K562 (cell line): ENCODE measurements around the gene AGFG2. TPM values are rescaled to one million over a fixed set of nuclear protein-coding genes. Genes with fewer than 3 reads are reported as not detected.

Experiments
- CBFA2T2 ChIP-seq: fragments of 450-650 bp; conservative IDR thresholded peaks from 2 replicates; pipeline ENCODE4 v1.6.1; 2017; ENCODE audit warnings: mild to moderate bottlenecking
- EWSR1 ChIP-seq: fragments of 450-650 bp; IDR thresholded peaks from 2 replicates; pipeline ENCODE4 v1.6.1; 2018; ENCODE audit warnings: borderline replicate concordance, mild to moderate bottlenecking, low read depth, moderate library complexity; ENCODE audit not compliant: partially characterized antibody
- GTF2E2 ChIP-seq: fragments of 200-800 bp; sonication (Bioruptor generic); IDR thresholded peaks from 2 replicates; pipeline ENCODE4 v1.6.1; 2016; ENCODE audit warnings: missing genetic modification characterization, missing compliant biosample characterization
- PTBP1 ChIP-seq: fragments of 200-400 bp; formaldehyde crosslinking; IDR thresholded peaks from 2 replicates; pipeline ENCODE4 v1.6.1; 2017; ENCODE audit warnings: low read depth, low read length
- SLC30A9 ChIP-seq: fragments of 250-450 bp; sonication (Bioruptor Pico); IDR thresholded peaks from 2 replicates; pipeline ENCODE4 v1.8.0; 2022; ENCODE audit warnings: mild to moderate bottlenecking, moderate library complexity
- SRSF9 ChIP-seq: fragments of 200-400 bp; formaldehyde crosslinking; IDR thresholded peaks from 2 replicates; pipeline ENCODE4 v1.6.1; 2017; ENCODE audit warnings: low read depth, low read length, borderline replicate concordance
- polyA plus RNA-seq, 8 experiments: library from polyadenylated mRNA; depleted of rRNA in 4 of 8; stranded (reverse) in 5 of 8; unstranded in 3 of 8; fragments of >200 nt; fragmentation: Nextera tagmentation in 2 of 8; fragmentation: Illumina TruSeq in 1 of 8; extraction: Ambion mirVana in 2 of 8; extraction: Trizol in 1 of 8; gene quantifications; 2 replicates each; pipeline versions ENCODE4 v1.2.1 to v1.2.3, GENCODE V29; 2011 to 2014; ENCODE audit warnings: inconsistent platforms in 1 of 8, missing spikeins in 1 of 8
- total RNA-seq, 7 experiments: library from RNA; depleted of rRNA in 6 of 7; stranded (reverse); fragments of >200 nt in 6 of 7; fragmentation: Illumina TruSeq in 2 of 7; extraction: Trizol in 2 of 7; gene quantifications; 2 replicates each; pipeline versions ENCODE4 v1.2.1 to v1.2.3, GENCODE V29; 2011 to 2021; ENCODE audit warnings: low replicate concordance in 1 of 7
- TF ChIP-seq, protein P1 (sequence below), 2 experiments: fragments of 450-650 bp; formaldehyde crosslinking in 1 of 2; IDR thresholded peaks; 2 replicates each; pipeline versions ENCODE4 v1.4.0 to v1.6.1; 2014 to 2020; ENCODE audit warnings: mild to moderate bottlenecking in 2 of 2, borderline replicate concordance in 1 of 2, low read depth in 1 of 2
- TF ChIP-seq, protein P2 (sequence below): sonication (generic); formaldehyde crosslinking; IDR thresholded peaks from 2 replicates; pipeline ENCODE4 v1.8.0; 2022; ENCODE audit warnings: mild to moderate bottlenecking, missing genetic modification reagents
- TF ChIP-seq, protein P3 (sequence below), 2 experiments: fragments of 450-650 bp in 1 of 2; sonication (generic) in 1 of 2; formaldehyde crosslinking in 1 of 2; IDR thresholded peaks in 1 of 2; conservative IDR thresholded peaks in 1 of 2; 2 replicates each; pipeline versions ENCODE4 v1.6.1 to v1.8.1; 2016 to 2023; ENCODE audit warnings: mild to moderate bottlenecking in 2 of 2, moderate library complexity in 2 of 2, inconsistent platforms in 1 of 2, missing genetic modification reagents in 1 of 2

Gene AGFG2
- total and polyA plus RNA-seq, 9 of the 15 experiments (the other 6 are each of a cell fraction or from before 2014, with no cell fraction given), result 0.31 to 23.1 (median 6.5) TPM

DNA sequence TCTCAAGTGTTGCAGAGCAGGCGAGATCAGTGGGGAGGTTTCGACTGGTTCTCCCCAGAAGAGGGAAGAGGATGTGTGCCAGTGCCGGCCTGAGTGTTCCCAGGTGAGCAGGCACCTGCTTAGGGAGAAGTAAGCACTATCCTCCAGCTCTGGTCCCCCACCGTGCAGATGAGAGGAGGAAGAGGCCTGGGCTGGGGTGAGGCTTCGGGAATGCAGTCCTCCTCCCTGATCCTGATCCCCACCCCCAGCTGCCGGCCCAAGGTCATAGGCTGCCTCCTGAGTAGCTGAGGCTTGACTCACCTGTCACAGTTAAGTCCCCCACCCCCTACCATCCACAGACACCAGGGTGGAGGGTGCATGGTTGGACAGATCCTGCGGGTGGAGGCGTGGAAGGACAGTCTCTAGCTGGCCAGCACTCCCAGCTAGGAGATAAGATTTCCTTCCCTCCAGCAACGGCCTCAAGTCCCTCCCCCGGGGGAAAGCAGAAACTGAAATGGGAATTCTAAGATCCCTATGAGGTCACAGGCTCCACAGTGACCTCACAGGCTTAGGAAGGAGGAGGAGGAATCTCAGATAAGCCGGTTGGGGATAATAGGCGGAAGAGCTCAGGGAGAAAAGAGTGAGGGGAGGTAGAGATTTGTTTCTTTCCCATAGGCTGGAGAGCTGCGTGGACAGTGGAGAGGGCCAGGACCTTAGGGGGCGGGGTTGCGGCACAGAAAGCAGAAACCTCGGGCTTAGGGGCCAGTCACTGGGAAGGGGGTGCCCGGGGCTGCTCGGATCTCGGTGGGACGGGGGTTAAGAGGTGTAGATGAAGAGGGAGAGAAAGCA, 45.9 kb downstream of the AGFG2 start (continued):
- TF ChIP-seq, protein P1, sequence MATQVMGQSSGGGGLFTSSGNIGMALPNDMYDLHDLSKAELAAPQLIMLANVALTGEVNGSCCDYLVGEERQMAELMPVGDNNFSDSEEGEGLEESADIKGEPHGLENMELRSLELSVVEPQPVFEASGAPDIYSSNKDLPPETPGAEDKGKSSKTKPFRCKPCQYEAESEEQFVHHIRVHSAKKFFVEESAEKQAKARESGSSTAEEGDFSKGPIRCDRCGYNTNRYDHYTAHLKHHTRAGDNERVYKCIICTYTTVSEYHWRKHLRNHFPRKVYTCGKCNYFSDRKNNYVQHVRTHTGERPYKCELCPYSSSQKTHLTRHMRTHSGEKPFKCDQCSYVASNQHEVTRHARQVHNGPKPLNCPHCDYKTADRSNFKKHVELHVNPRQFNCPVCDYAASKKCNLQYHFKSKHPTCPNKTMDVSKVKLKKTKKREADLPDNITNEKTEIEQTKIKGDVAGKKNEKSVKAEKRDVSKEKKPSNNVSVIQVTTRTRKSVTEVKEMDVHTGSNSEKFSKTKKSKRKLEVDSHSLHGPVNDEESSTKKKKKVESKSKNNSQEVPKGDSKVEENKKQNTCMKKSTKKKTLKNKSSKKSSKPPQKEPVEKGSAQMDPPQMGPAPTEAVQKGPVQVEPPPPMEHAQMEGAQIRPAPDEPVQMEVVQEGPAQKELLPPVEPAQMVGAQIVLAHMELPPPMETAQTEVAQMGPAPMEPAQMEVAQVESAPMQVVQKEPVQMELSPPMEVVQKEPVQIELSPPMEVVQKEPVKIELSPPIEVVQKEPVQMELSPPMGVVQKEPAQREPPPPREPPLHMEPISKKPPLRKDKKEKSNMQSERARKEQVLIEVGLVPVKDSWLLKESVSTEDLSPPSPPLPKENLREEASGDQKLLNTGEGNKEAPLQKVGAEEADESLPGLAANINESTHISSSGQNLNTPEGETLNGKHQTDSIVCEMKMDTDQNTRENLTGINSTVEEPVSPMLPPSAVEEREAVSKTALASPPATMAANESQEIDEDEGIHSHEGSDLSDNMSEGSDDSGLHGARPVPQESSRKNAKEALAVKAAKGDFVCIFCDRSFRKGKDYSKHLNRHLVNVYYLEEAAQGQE (IDR thresholded peaks at IDR 0.05; ENCODE audit: borderline replicate concordance), result peak; percentile 42; the same call in 1 of the 2 replicates
- TF ChIP-seq, protein P1 (CRISPR knock-in tag; IDR thresholded peaks at IDR 0.05; ENCODE audit: low read depth), result no peak
- no peak for TF ChIP-seq SRSF9
- TF ChIP-seq GTF2E2, result no peak; the same call in 1 of the 2 replicates
- no peak for TF ChIP-seq SLC30A9 (CRISPR knock-in tag)
- no peak for TF ChIP-seq CBFA2T2
- TF ChIP-seq PTBP1, result no peak
- TF ChIP-seq EWSR1, result no peak
- TF ChIP-seq, protein P2, sequence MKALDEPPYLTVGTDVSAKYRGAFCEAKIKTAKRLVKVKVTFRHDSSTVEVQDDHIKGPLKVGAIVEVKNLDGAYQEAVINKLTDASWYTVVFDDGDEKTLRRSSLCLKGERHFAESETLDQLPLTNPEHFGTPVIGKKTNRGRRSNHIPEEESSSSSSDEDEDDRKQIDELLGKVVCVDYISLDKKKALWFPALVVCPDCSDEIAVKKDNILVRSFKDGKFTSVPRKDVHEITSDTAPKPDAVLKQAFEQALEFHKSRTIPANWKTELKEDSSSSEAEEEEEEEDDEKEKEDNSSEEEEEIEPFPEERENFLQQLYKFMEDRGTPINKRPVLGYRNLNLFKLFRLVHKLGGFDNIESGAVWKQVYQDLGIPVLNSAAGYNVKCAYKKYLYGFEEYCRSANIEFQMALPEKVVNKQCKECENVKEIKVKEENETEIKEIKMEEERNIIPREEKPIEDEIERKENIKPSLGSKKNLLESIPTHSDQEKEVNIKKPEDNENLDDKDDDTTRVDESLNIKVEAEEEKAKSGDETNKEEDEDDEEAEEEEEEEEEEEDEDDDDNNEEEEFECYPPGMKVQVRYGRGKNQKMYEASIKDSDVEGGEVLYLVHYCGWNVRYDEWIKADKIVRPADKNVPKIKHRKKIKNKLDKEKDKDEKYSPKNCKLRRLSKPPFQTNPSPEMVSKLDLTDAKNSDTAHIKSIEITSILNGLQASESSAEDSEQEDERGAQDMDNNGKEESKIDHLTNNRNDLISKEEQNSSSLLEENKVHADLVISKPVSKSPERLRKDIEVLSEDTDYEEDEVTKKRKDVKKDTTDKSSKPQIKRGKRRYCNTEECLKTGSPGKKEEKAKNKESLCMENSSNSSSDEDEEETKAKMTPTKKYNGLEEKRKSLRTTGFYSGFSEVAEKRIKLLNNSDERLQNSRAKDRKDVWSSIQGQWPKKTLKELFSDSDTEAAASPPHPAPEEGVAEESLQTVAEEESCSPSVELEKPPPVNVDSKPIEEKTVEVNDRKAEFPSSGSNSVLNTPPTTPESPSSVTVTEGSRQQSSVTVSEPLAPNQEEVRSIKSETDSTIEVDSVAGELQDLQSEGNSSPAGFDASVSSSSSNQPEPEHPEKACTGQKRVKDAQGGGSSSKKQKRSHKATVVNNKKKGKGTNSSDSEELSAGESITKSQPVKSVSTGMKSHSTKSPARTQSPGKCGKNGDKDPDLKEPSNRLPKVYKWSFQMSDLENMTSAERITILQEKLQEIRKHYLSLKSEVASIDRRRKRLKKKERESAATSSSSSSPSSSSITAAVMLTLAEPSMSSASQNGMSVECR, result 0 out of 2 replicates have a peak, but pooled peaks have one; percentile 63
- TF ChIP-seq, protein P3, sequence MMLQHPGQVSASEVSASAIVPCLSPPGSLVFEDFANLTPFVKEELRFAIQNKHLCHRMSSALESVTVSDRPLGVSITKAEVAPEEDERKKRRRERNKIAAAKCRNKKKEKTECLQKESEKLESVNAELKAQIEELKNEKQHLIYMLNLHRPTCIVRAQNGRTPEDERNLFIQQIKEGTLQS (IDR thresholded peaks at IDR 0.05), result no peak
- TF ChIP-seq, protein P3 (CRISPR knock-in tag; conservative IDR thresholded peaks at IDR 0.05), result no peak
